Mesendoderm (in vitro differentiated cells): ENCODE data around the gene SERPING1.

Experiments
- DNase-seq: peaks from one replicate; pipeline ENCODE4 v3.0.0; 2013
- H2AK5ac ChIP-seq: 2 replicates; pipeline ENCODE4 v1.6.1; 2013; ENCODE audit warnings: low read length, inconsistent platforms
- H2BK120ac ChIP-seq: 2 replicates; pipeline ENCODE4 v1.6.1; 2013; ENCODE audit warnings: low read depth, mild to moderate bottlenecking, low read length, moderate library complexity, mixed read lengths
- H2BK15ac ChIP-seq: replicated peaks from 2 replicates; pipeline ENCODE4 v1.6.1; 2013; ENCODE audit warnings: low read depth, mild to moderate bottlenecking, moderate library complexity
- H2BK5ac ChIP-seq: 2 replicates; pipeline ENCODE4 v1.6.1; 2013; ENCODE audit warnings: low read length, inconsistent platforms
- H3K18ac ChIP-seq: 2 replicates; pipeline ENCODE4 v1.6.1; 2013; ENCODE audit warnings: mild to moderate bottlenecking, low read length, mixed read lengths
- H3K23ac ChIP-seq: one replicate; pipeline ENCODE4 v1.6.1; 2013; ENCODE audit warnings: low read length
- H3K27ac ChIP-seq: 2 replicates; pipeline ENCODE4 v1.5.1; 2013; ENCODE audit warnings: low read depth, mild to moderate bottlenecking, inconsistent platforms, low read length, moderate library complexity
- H3K27me3 ChIP-seq: 2 replicates; pipeline ENCODE4 v1.6.1; 2013; ENCODE audit warnings: low read length, control low read depth, mild to moderate bottlenecking, inconsistent platforms; ENCODE audit not compliant: insufficient read depth, poor library complexity
- H3K36me3 ChIP-seq: 2 replicates; pipeline ENCODE4 v1.6.1; 2013; ENCODE audit warnings: low read length, inconsistent platforms; ENCODE audit not compliant: control insufficient read depth, insufficient read depth
- H3K4ac ChIP-seq: one replicate; pipeline ENCODE4 v1.6.1; 2013; ENCODE audit warnings: low read depth, mild to moderate bottlenecking, low read length, moderate library complexity
- H3K4me1 ChIP-seq: 2 replicates; pipeline ENCODE4 v1.6.1; 2013; ENCODE audit warnings: low read depth, low read length, inconsistent platforms; ENCODE audit not compliant: control insufficient read depth
- H3K4me2 ChIP-seq: 2 replicates; pipeline ENCODE4 v1.6.1; 2013; ENCODE audit warnings: low read length
- H3K4me3 ChIP-seq: 2 replicates; pipeline ENCODE4 v1.5.1; 2013; ENCODE audit warnings: mild to moderate bottlenecking, low read length
- H3K56ac ChIP-seq: one replicate; pipeline ENCODE4 v1.6.1; 2013; ENCODE audit warnings: low read length
- H3K79me1 ChIP-seq: 2 replicates; pipeline ENCODE4 v1.6.1; 2013; ENCODE audit warnings: low read length, inconsistent platforms
- H3K79me2 ChIP-seq: 2 replicates; pipeline ENCODE4 v1.6.1; 2013; ENCODE audit warnings: mild to moderate bottlenecking, low read length; ENCODE audit not compliant: control insufficient read depth, insufficient read depth
- H3K9ac ChIP-seq: 2 replicates; pipeline ENCODE4 v1.6.1; 2013; ENCODE audit warnings: low read length, inconsistent platforms
- H4K5ac ChIP-seq: one replicate; pipeline ENCODE4 v1.6.1; 2013; ENCODE audit warnings: low read length
- H4K8ac ChIP-seq: one replicate; pipeline ENCODE4 v1.6.1; 2013; ENCODE audit warnings: low read depth, mild to moderate bottlenecking, control low read depth, low read length, moderate library complexity
- WGBS: extraction: QIAGEN DNeasy Blood & Tissue Kit; methylation state at CpG from one replicate; pipeline ENCODE4 v1.1.7; 2013; ENCODE audit warnings: low lambda C conversion rate, missing lambda C conversion rate; ENCODE audit not compliant: insufficient coverage; ENCODE audit errors: extremely low coverage; 5-methylcytosine and 5-hydroxymethylcytosine counted together

The SERPING1 gene

GRCh38 chr11:57646194-57646798, 48.8 kb downstream of the SERPING1 start:
- Histone ChIP-seq H3K9ac (peak overlapping the region; percentile 3), H3K4me3 (no peak overlapping the region), H2BK15ac (no peak overlapping the region), H3K4ac (no peak overlapping the region), H2AK5ac (no peak overlapping the region), H3K4me2 (no peak overlapping the region), H4K5ac (no peak overlapping the region), H2BK120ac (no peak overlapping the region), H3K27ac (no peak overlapping the region), H4K8ac (no peak overlapping the region), H3K18ac (no peak overlapping the region), H3K79me1 (peaks cover 10% of the 10 kb centered on the region), H3K79me2 (peaks cover 9% of the 10 kb centered on the region), H3K27me3 (no peaks in the 10 kb centered on the region), H3K56ac (no peak overlapping the region), H2BK5ac (no peak overlapping the region), H3K4me1 (peaks cover 28% of the 10 kb centered on the region), H3K23ac (no peak overlapping the region), H3K36me3 (peaks cover 2% of the 10 kb centered on the region)
- no CpG with 5 or more reads among the region's 10 CpGs for WGBS
- no peak for DNase-seq

- Histone ChIP-seq H3K4ac (no peak overlapping the region), H3K4me3 (no peak overlapping the region), H3K27ac (no peak overlapping the region), H3K9ac (peak overlapping the region; percentile 3), H3K23ac (no peak overlapping the region), H4K8ac (no peak overlapping the region), H4K5ac (no peak overlapping the region), H2BK5ac (no peak overlapping the region), H2BK15ac (no peak overlapping the region), H2BK120ac (no peak overlapping the region), H3K4me1 (peaks cover 24% of the 10 kb centered on the region), H3K4me2 (no peak overlapping the region), H3K79me1 (peaks cover 5% of the 10 kb centered on the region), H3K27me3 (no peaks in the 10 kb centered on the region), H2AK5ac (no peak overlapping the region), H3K56ac (peak overlapping the region; percentile 25), H3K18ac (no peak overlapping the region), H3K79me2 (peaks cover 4% of the 10 kb centered on the region), H3K36me3 (peaks cover under 1% of the 10 kb centered on the region)
- peak; percentile 60 for DNase-seq
- WGBS: no CpG with 5 or more reads among the region's 23 CpGs
Measured at GRCh38 chr11:57646799-57647303, 49.4 kb downstream of the SERPING1 start.

- DNase-seq: peak; percentile 50
Measured at GRCh38 chr11:57647372-57647771, 49.9 kb downstream of the SERPING1 start.

DNA sequence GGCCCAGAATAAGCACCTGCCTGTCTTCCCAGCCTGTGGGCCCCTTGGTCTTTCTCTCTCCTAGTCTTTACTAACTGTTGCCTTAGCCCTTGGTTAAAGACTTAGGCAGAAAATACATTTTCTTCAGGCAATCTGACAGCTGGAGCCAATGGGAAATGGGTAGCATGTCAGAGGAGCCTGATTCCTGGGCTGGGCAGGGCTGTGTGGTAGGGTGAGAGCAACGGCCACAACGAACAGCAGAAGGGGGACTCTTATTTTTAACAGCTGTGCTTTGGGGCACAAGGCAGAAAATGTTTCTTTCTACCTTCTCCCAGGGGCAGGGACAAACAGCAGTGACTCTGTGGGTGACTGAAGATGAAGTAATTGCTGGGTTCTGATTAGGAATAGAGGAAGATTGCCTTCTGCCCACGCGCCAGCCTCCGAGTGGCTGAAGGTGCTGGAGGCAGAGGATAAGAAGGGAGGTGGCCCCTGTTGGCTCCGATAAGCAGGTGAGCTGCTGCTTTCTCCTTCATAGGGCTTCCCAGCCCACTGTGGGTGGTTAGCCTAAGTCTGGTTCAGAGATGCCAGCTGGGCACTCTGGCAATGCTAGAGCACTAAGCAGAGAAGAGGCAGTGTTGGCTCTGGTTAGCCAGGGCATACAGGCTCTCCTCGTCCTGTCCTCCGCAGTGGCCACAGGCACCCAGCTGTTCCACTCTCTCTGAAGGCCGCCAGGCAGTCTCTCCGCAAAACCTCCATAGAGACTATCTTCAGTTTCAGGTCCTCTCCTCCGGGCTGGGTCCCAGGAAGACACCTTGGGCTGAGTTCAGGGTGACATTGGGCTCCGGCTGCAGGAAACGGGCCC, 50.7 kb downstream of the SERPING1 start:
- Histone ChIP-seq H4K8ac (no peak overlapping the region), H3K18ac (no peak overlapping the region), H2BK120ac (no peak overlapping the region), H3K4me2 (peak overlapping the region; percentile 5), H3K27me3 (no peaks in the 10 kb centered on the region), H3K23ac (peak overlapping the region; percentile 37), H2BK5ac (no peak overlapping the region), H3K79me1 (peaks cover 1% of the 10 kb centered on the region), H3K4ac (no peak overlapping the region), H2BK15ac (no peak overlapping the region), H3K56ac (peak overlapping the region; percentile 80), H3K4me3 (no peak overlapping the region), H3K9ac (peak overlapping the region; percentile 50), H4K5ac (no peak overlapping the region), H3K36me3 (no peaks in the 10 kb centered on the region), H3K27ac (no peak overlapping the region), H3K4me1 (peaks cover 21% of the 10 kb centered on the region), H3K79me2 (no peaks in the 10 kb centered on the region), H2AK5ac (no peak overlapping the region)
- WGBS: no CpG with 5 or more reads among the region's 13 CpGs
- DNase-seq: peak; percentile 41

More at GRCh38 chr11:57647372-57647771, 49.9 kb downstream of the SERPING1 start:
- Histone ChIP-seq H2BK15ac (no peak overlapping the region), H3K4me1 (peaks cover 23% of the 10 kb centered on the region), H3K4me2 (no peak overlapping the region), H3K56ac (no peak overlapping the region), H2BK5ac (no peak overlapping the region), H3K27ac (no peak overlapping the region), H2BK120ac (no peak overlapping the region), H3K36me3 (no peaks in the 10 kb centered on the region), H3K4ac (no peak overlapping the region), H3K79me1 (peaks cover 4% of the 10 kb centered on the region), H3K23ac (no peak overlapping the region), H3K79me2 (peaks cover 2% of the 10 kb centered on the region), H3K9ac (peak overlapping the region; percentile 3), H3K4me3 (no peak overlapping the region), H3K18ac (no peak overlapping the region), H3K27me3 (no peaks in the 10 kb centered on the region), H4K8ac (no peak overlapping the region), H2AK5ac (no peak overlapping the region), H4K5ac (no peak overlapping the region)
- WGBS: no CpG with 5 or more reads among the region's 10 CpGs

DNA sequence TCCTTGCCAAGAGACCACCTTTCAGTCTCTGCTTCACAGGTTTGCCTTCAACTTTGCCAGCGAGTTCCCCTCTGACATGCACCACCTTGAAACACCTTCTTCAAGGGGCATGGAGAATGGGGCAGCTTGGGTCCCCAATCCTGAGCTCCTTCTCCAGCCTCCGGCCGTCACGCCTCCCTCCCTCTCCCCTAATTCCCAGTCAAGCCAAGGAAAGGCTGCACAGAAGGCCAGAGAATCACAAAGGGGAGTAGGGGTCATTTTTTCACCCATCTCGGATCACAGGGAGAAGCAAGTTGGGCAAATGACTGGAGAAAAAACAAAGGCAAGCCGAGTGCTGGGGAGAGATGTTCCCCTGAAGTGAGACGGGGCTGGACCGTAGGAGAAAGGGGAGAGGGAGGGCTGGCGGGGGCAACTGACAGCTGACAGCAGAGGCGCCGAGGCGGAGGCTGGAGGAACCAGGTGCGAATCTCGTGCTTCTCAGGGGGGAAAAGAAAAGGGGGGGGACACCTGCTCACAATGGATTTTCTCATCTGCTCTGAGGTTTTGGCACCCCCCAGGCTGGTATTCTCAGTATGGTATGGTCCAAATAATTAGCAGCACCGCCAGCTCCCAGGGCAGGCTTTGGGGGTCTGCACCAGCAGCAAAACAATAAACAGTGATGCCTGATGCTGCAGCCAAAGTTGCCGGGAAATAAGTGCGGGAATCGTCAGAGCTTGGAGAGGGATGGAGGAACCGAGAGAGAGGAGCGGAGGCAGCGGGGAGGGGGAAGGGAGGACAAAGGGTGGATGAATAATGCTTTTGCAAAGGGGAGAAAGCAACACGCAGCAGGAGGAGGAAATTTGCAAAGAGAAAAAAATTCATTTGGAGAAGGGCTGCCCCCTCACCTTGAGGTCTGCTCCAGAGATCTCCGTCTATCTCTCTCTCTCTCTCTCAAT, 51.6 kb downstream of the SERPING1 start:
- no CpG with 5 or more reads among the region's 23 CpGs for WGBS
- Histone ChIP-seq H3K4ac (no peak overlapping the region), H3K4me2 (peak overlapping the region; percentile 16), H3K27me3 (no peaks in the 10 kb centered on the region), H4K8ac (no peak overlapping the region), H3K23ac (no peak overlapping the region), H3K36me3 (no peaks in the 10 kb centered on the region), H4K5ac (no peak overlapping the region), H3K79me1 (no peaks in the 10 kb centered on the region), H3K9ac (peak overlapping the region; percentile 50), H3K79me2 (no peaks in the 10 kb centered on the region), H2BK120ac (no peak overlapping the region), H2AK5ac (no peak overlapping the region), H3K18ac (no peak overlapping the region), H3K56ac (peak overlapping the region; percentile 80), H3K4me3 (no peak overlapping the region), H2BK5ac (no peak overlapping the region), H3K27ac (no peak overlapping the region), H2BK15ac (no peak overlapping the region), H3K4me1 (peaks cover 18% of the 10 kb centered on the region)
- DNase-seq: peak; percentile 78
